Measurements from ENCODE around the gene UBASH3B.

DNA sequence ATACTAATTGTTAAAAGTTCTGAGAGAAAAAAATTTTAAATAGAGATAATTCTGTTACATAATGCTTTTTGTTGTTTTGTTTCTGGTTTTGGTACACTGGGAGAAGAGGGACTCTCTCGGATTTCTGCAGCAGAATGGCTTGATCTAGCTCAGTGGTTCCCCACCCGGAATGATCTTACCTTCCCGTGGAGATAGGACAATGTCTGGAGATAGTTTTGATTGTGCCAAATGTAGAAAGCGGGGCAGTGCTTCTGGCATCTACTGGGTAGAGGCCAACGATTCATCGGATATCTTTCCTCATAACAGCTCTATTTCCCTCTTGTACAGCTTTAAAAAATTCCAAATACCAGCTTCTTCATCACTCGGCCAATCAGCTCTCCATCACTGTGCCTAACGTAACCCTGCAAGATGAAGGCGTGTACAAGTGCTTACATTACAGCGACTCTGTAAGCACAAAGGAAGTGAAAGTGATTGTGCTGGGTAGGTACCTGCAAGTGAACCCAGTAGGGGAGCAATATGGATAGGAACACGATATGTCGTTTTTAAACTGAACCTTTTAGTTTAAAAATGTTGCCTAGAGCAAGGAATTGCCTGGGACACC lies 195.9 kb downstream of the UBASH3B start:
- TF ChIP-seq, protein P1, sequence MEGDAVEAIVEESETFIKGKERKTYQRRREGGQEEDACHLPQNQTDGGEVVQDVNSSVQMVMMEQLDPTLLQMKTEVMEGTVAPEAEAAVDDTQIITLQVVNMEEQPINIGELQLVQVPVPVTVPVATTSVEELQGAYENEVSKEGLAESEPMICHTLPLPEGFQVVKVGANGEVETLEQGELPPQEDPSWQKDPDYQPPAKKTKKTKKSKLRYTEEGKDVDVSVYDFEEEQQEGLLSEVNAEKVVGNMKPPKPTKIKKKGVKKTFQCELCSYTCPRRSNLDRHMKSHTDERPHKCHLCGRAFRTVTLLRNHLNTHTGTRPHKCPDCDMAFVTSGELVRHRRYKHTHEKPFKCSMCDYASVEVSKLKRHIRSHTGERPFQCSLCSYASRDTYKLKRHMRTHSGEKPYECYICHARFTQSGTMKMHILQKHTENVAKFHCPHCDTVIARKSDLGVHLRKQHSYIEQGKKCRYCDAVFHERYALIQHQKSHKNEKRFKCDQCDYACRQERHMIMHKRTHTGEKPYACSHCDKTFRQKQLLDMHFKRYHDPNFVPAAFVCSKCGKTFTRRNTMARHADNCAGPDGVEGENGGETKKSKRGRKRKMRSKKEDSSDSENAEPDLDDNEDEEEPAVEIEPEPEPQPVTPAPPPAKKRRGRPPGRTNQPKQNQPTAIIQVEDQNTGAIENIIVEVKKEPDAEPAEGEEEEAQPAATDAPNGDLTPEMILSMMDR (IDR thresholded peaks at IDR 0.05): no peak
- TF ChIP-seq POLR2A (IDR thresholded peaks at IDR 0.05): no peak
